Breast epithelium (tissue), 4 donors: Measurements from ENCODE around the gene VDAC2. TPM values are rescaled to one million over a fixed set of nuclear protein-coding genes. Genes with fewer than 3 reads are reported as not detected.

Source experiments
- DNase-seq, 2 donors: peaks; one replicate each; pipeline ENCODE4 v3.0.0-alpha.2; 2019; ENCODE audit warnings: low spot score in 2 of 2
- H3K27ac ChIP-seq, 2 donors: fragments of 200-600 bp; sonication (generic) in 1 of 2; one replicate each; pipeline ENCODE4 v1.5.1; 2016 to 2019; ENCODE audit warnings: mild to moderate bottlenecking in 1 of 2
- H3K27me3 ChIP-seq, 2 donors: fragments of 200-600 bp; sonication (generic) in 1 of 2; one replicate each; pipeline versions ENCODE4 v1.5.1 to v1.6.0; 2017 to 2019; ENCODE audit warnings: control low read depth in 1 of 2, mild to moderate bottlenecking in 1 of 2
- H3K36me3 ChIP-seq: fragments of 200-600 bp; one replicate; pipeline ENCODE4 v1.5.1; 2019
- H3K4me1 ChIP-seq, 2 donors: fragments of 200-600 bp; sonication (generic); one replicate each; pipeline ENCODE4 v1.5.1; 2016 to 2019; ENCODE audit warnings: control low read depth in 1 of 2
- H3K4me3 ChIP-seq, 3 donors: fragments of 200-600 bp; sonication (generic); 1 replicate in 2 of 3; 2 replicates in 1 of 3; pipeline ENCODE4 v1.5.1; 2016 to 2019; ENCODE audit warnings: mild to moderate bottlenecking in 3 of 3, moderate library complexity in 2 of 3
- H3K9me3 ChIP-seq, 2 donors: fragments of 200-600 bp; sonication (generic) in 1 of 2; one replicate each; pipeline ENCODE4 v1.5.1; 2016 to 2019; ENCODE audit warnings: control low read depth in 1 of 2
- POLR2A ChIP-seq: fragments of 450-650 bp; IDR thresholded peaks from one replicate; pipeline ENCODE4 v1.6.1; 2016; ENCODE audit warnings: antibody characterized with exemption, mild to moderate bottlenecking, moderate library complexity
- POLR2AphosphoS5 ChIP-seq, 3 donors: sonication (generic); formaldehyde crosslinking; IDR thresholded peaks; one replicate each; pipeline ENCODE4 v1.6.1; 2017; ENCODE audit warnings: antibody characterized with exemption in 3 of 3
- intact Hi-C: fragments of 100-400 bp; cut with DNase I; formaldehyde crosslinking; loops from one replicate; pipeline ENCODE4 v1.15.1; 2023; ENCODE audit warnings: low total_unique reads
- total RNA-seq, 3 donors: library from RNA; depleted of rRNA; stranded (reverse); fragments of >200 nt; gene quantifications; one replicate each; pipeline ENCODE4 v1.1.0, GENCODE V29; 2016
- TF ChIP-seq, protein P1 (sequence below), 3 donors: fragments of 450-650 bp; IDR thresholded peaks; one replicate each; pipeline ENCODE4 v1.5.1; 2016 to 2017; ENCODE audit warnings: antibody characterized with exemption in 3 of 3, mild to moderate bottlenecking in 3 of 3, moderate library complexity in 3 of 3

VDAC2 gene
- total RNA-seq, 3 donors from 2014 or later: 86.2 to 127 (median 91.6) TPM

DNA sequence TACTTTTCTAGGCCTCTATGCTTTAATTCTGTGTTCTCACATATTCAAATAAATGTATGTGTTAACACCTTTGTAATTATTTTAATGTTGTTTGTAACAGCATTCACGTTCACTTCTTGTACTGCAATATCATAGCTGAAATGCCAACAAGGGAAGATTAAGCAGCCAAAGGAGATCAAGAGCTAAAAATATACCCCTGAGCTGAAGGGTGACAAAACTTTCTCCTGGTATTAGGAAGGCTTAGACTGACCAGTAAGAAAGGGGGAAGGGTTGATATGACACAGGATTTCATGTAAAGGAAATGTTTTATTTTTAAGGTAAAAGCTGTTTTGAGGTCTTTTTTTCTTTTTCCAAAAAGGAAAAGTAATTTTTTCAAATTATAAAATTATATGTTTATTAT is 40.4 kb upstream of the VDAC2 start:
- Histone ChIP-seq H3K36me3 (no peaks in the 10 kb centered on the region), H3K4me3 (no peak overlapping the region), H3K4me1 (no peaks in the 10 kb centered on the region), H3K27ac (no peak overlapping the region), H3K9me3 (no peaks in the 10 kb centered on the region), H3K27me3 (no peaks in the 10 kb centered on the region)
- intact Hi-C loops: no loop called here
- no peak for DNase-seq
- no peak for TF ChIP-seq POLR2AphosphoS5 (IDR thresholded peaks at IDR 0.05)

DNA sequence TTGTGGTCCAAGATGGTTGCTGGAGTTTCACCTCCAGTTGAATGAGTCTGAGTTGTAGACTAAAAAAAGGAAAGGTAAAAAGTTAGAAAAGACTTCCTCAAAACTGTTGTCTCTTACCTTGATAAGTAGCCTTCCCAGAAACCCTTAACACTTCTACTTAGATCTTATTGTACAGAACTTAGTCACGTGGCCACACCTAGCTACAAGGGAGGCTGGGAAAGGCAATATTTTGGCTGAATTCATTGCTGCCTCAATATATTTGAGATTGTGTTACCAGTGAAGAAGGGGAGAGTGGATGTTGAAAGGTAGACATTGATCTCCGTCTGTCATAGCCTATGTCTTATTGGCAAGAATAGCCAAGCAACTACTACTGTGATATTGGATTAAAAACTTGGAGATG is 35.5 kb upstream of the VDAC2 start:
- H3K36me3 ChIP-seq: no peaks in the 10 kb centered on the region
- no peak overlapping the region for H3K27ac ChIP-seq
- no peak for DNase-seq
- H3K4me3 ChIP-seq: no peak overlapping the region
- H3K4me1 ChIP-seq: no peaks in the 10 kb centered on the region
- no peaks in the 10 kb centered on the region for H3K9me3 ChIP-seq
- no peaks in the 10 kb centered on the region for H3K27me3 ChIP-seq
- intact Hi-C loops: no loop called here
- TF ChIP-seq, protein P1, sequence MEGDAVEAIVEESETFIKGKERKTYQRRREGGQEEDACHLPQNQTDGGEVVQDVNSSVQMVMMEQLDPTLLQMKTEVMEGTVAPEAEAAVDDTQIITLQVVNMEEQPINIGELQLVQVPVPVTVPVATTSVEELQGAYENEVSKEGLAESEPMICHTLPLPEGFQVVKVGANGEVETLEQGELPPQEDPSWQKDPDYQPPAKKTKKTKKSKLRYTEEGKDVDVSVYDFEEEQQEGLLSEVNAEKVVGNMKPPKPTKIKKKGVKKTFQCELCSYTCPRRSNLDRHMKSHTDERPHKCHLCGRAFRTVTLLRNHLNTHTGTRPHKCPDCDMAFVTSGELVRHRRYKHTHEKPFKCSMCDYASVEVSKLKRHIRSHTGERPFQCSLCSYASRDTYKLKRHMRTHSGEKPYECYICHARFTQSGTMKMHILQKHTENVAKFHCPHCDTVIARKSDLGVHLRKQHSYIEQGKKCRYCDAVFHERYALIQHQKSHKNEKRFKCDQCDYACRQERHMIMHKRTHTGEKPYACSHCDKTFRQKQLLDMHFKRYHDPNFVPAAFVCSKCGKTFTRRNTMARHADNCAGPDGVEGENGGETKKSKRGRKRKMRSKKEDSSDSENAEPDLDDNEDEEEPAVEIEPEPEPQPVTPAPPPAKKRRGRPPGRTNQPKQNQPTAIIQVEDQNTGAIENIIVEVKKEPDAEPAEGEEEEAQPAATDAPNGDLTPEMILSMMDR (IDR thresholded peaks at IDR 0.05): no peak
- TF ChIP-seq POLR2AphosphoS5 (IDR thresholded peaks at IDR 0.05): no peak
- TF ChIP-seq POLR2A: no peak

DNA sequence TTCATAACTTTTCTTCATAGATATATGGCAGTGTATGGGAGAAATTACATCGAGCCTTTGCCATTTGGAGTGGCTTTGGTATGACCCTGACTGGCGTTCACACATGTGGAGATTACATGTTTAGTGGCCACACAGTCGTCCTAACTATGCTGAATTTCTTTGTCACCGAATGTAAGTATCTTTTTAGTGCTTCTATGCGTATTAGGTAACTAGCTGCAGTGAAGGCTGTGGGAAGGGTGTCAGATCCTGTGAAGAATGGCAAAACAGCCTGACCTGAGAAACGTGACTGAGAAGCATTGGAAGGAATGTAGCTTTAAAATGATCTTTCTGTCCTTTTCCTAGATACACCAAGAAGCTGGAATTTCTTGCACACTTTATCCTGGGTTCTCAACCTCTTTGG is 34.5 kb upstream of the VDAC2 start:
- Histone ChIP-seq H3K27ac (no peak overlapping the region), H3K4me1 (no peaks in the 10 kb centered on the region), H3K9me3 (no peaks in the 10 kb centered on the region), H3K27me3 (no peaks in the 10 kb centered on the region), H3K4me3 (no peak overlapping the region), H3K36me3 (no peaks in the 10 kb centered on the region)
- no peak for TF ChIP-seq POLR2A
- TF ChIP-seq, protein P1 (IDR thresholded peaks at IDR 0.05): no peak
- TF ChIP-seq POLR2AphosphoS5 (IDR thresholded peaks at IDR 0.05): no peak
- DNase-seq: no peak
- intact Hi-C loops: no loop called here

DNA sequence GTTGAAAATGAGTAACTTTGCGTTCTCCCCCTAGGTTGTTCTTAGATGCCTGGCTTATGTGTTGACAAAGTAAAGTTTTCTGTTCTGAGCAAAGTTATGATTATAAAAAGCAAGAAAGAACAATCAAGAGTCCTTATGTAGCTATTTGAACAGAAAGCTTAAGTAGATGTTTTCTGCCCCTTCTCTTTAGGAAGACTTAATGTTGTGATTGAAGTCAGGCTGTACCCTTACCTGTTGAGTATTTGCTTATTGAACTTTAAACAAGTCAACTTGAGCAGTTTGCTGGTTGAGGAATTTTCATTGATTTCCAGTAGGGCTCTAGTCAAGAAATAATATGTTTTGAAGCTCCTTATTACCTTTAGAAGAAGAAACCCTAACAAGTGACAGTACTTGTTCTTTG is 33.9 kb upstream of the VDAC2 start:
- no peaks in the 10 kb centered on the region for H3K27me3 ChIP-seq

DNA sequence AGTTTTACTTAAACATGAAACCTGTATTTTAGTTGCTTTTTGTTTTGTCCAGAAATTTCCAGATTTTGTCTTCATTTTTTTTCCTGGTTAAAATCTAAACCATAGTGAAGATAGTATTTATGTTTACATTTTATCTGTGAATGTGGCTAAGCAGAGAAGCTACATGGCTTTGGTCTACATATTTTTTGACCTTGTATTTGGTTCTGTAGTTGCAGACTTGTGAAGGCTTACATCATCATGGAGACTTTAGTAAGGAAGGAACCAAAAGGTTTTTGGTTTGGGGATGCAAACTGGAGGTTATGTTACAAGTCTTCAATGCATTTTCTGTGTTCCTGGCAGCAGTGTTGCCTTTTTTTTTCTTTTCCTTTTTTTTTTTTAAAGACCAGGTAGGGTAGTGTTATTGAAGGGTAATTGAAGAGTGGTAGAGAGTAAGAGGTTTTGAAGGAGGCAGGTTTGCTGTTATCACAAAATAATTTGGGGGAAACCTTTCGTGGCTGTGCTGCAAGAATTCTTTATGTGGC is 30.9 kb upstream of the VDAC2 start:
- intact Hi-C loops: no loop called here

More for the DNA sequence above, 33.9 kb upstream of the VDAC2 start:
- H3K36me3 ChIP-seq: no peaks in the 10 kb centered on the region
- no peaks in the 10 kb centered on the region for H3K4me1 ChIP-seq
- no peaks in the 10 kb centered on the region for H3K9me3 ChIP-seq
- no peak for DNase-seq
- no peak overlapping the region for H3K27ac ChIP-seq
- TF ChIP-seq POLR2A (no peak), POLR2AphosphoS5 (IDR thresholded peaks at IDR 0.05) (no peak)
- TF ChIP-seq, protein P1 (IDR thresholded peaks at IDR 0.05): no peak
- H3K4me3 ChIP-seq: no peak overlapping the region
- intact Hi-C loops: no loop called here

DNA sequence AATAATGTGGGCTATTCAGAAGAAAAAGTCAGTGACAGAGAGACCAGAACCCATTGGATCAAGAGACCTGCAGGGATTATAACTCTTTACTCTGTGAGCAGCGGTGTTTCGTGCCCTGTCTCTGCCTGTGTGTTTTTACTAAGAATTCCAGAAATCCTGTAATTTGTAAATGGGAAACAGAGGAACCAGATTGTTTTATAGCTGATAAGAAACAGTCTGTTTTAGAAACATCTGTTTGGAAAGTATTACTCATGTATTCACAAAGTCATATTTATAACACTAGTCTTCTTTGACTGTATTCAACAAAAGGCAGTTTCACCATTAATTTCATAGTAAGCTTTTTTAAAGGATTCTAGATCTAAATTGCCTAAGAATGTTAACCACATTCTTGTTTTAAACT is 30.0 kb upstream of the VDAC2 start:
- Histone ChIP-seq H3K4me3 (no peak overlapping the region), H3K9me3 (no peaks in the 10 kb centered on the region), H3K4me1 (no peaks in the 10 kb centered on the region), H3K27ac (no peak overlapping the region), H3K27me3 (no peaks in the 10 kb centered on the region), H3K36me3 (no peaks in the 10 kb centered on the region)
- intact Hi-C loops: no loop called here
- no peak for DNase-seq
- TF ChIP-seq POLR2AphosphoS5 (IDR thresholded peaks at IDR 0.05) (no peak), POLR2A (no peak)
- TF ChIP-seq, protein P1 (IDR thresholded peaks at IDR 0.05): no peak

More for the DNA sequence above, 30.9 kb upstream of the VDAC2 start:
- TF ChIP-seq POLR2A (no peak), POLR2AphosphoS5 (IDR thresholded peaks at IDR 0.05) (no peak)
- H3K4me1 ChIP-seq: no peaks in the 10 kb centered on the region
- no peak overlapping the region for H3K4me3 ChIP-seq
- no peak for DNase-seq
- H3K27ac ChIP-seq: no peak overlapping the region
- H3K9me3 ChIP-seq: no peaks in the 10 kb centered on the region
- H3K36me3 ChIP-seq: no peaks in the 10 kb centered on the region
- no peaks in the 10 kb centered on the region for H3K27me3 ChIP-seq
